SK-N-SH treated with all-trans-retinoic acid at 6 μM for 48 hours (cell line): ENCODE measurements around the gene LYPLA2.

Source experiments
- ATAC-seq: fragments of 200-7000 bp; cut with Tn5 transposase; 3 replicates; pipeline ENCODE4 v1.9.1; 2020; ENCODE audit warnings: mild to moderate bottlenecking, moderate library complexity
- ARNTL ChIP-seq: fragments of 450-650 bp; formaldehyde crosslinking; IDR thresholded peaks from 2 replicates; pipeline ENCODE4 v1.5.0; 2020; ENCODE audit warnings: low read depth, mild to moderate bottlenecking, moderate library complexity, borderline replicate concordance
- BACH2 ChIP-seq: fragments of 250-450 bp; sonication (Bioruptor Pico); IDR thresholded peaks from 2 replicates; pipeline ENCODE4 v1.9.0; 2021; ENCODE audit warnings: mild to moderate bottlenecking, borderline replicate concordance
- CSDC2 ChIP-seq: fragments of 250-450 bp; sonication (Bioruptor Pico); IDR thresholded peaks from 2 replicates; pipeline ENCODE4 v1.5.0; 2020; ENCODE audit warnings: mild to moderate bottlenecking, moderate library complexity
- ESRRG ChIP-seq: fragments of 250-450 bp; sonication (Bioruptor Pico); IDR thresholded peaks from 2 replicates; pipeline ENCODE4 v1.6.1; 2021; ENCODE audit warnings: mild to moderate bottlenecking
- GLIS3 ChIP-seq: fragments of 250-450 bp; sonication (Bioruptor Pico); IDR thresholded peaks from 2 replicates; pipeline ENCODE4 v1.5.0; 2020; ENCODE audit warnings: mild to moderate bottlenecking, moderate library complexity
- ISL1 ChIP-seq: fragments of 250-450 bp; sonication (Bioruptor Pico); IDR thresholded peaks from 2 replicates; pipeline ENCODE4 v2.1.2; 2022; ENCODE audit warnings: mild to moderate bottlenecking, moderate library complexity
- OSR1 ChIP-seq: fragments of 250-450 bp; sonication (Bioruptor Pico); IDR thresholded peaks from 2 replicates; pipeline ENCODE4 v1.8.0; 2022; ENCODE audit warnings: moderate library complexity, mild to moderate bottlenecking, inconsistent platforms
- RARB ChIP-seq: fragments of 250-450 bp; sonication (Bioruptor Pico); IDR thresholded peaks from 2 replicates; pipeline ENCODE4 v1.8.0; 2021; ENCODE audit warnings: mild to moderate bottlenecking, moderate library complexity
- SNAI2 ChIP-seq: fragments of 250-450 bp; sonication (Bioruptor Pico); IDR thresholded peaks from 2 replicates; pipeline ENCODE4 v1.5.0; 2020; ENCODE audit warnings: mild to moderate bottlenecking, moderate library complexity
- TCF4 ChIP-seq: fragments of 250-450 bp; sonication (Bioruptor Pico); IDR thresholded peaks from 2 replicates; pipeline ENCODE4 v1.8.0; 2021; ENCODE audit warnings: mild to moderate bottlenecking, moderate library complexity, borderline replicate concordance
- TOX ChIP-seq: fragments of 250-450 bp; sonication (Bioruptor Pico); IDR thresholded peaks from 2 replicates; pipeline ENCODE4 v1.8.0; 2021; ENCODE audit warnings: mild to moderate bottlenecking, moderate library complexity, borderline replicate concordance
- ZC3H10 ChIP-seq: fragments of 250-450 bp; sonication (Bioruptor Pico); IDR thresholded peaks from 2 replicates; pipeline ENCODE4 v1.5.1; 2021; ENCODE audit warnings: mild to moderate bottlenecking, moderate library complexity
- ZFP3 ChIP-seq: fragments of 250-450 bp; sonication (Bioruptor Pico); IDR thresholded peaks from 2 replicates; pipeline ENCODE4 v1.5.0; 2020; ENCODE audit warnings: mild to moderate bottlenecking, moderate library complexity
- ZFP30 ChIP-seq: fragments of 450-650 bp; formaldehyde crosslinking; IDR thresholded peaks from 2 replicates; pipeline ENCODE4 v1.5.0; 2022; ENCODE audit warnings: mild to moderate bottlenecking, moderate library complexity
- ZNF565 ChIP-seq: fragments of 450-650 bp; formaldehyde crosslinking; conservative IDR thresholded peaks from 2 replicates; pipeline ENCODE4 v1.5.0; 2020; ENCODE audit warnings: low read depth, mild to moderate bottlenecking, moderate library complexity
- ZNF8 ChIP-seq: fragments of 450-650 bp; formaldehyde crosslinking; IDR thresholded peaks from 2 replicates; pipeline ENCODE4 v1.5.0; 2020; ENCODE audit warnings: mild to moderate bottlenecking, moderate library complexity
- TF ChIP-seq, protein P1 (sequence below): fragments of 250-450 bp; sonication (Bioruptor Pico); IDR thresholded peaks from 2 replicates; pipeline ENCODE4 v1.8.0; 2021; ENCODE audit warnings: low read depth, mild to moderate bottlenecking, moderate library complexity, borderline replicate concordance
- TF ChIP-seq, protein P2 (sequence below): fragments of 250-450 bp; sonication (Bioruptor Pico); IDR thresholded peaks from 2 replicates; pipeline ENCODE4 v1.8.0; 2020; ENCODE audit warnings: mild to moderate bottlenecking, moderate library complexity, borderline replicate concordance
- TF ChIP-seq, protein P3 (sequence below): fragments of 250-450 bp; sonication (Bioruptor Pico); IDR thresholded peaks from 2 replicates; pipeline ENCODE4 v1.5.0; 2020; ENCODE audit warnings: mild to moderate bottlenecking, moderate library complexity
- TF ChIP-seq, protein P4 (sequence below): fragments of 250-450 bp; sonication (Bioruptor Pico); IDR thresholded peaks from 2 replicates; pipeline ENCODE4 v1.5.1; 2020; ENCODE audit warnings: low read depth, mild to moderate bottlenecking, moderate library complexity

LYPLA2 gene

DNA sequence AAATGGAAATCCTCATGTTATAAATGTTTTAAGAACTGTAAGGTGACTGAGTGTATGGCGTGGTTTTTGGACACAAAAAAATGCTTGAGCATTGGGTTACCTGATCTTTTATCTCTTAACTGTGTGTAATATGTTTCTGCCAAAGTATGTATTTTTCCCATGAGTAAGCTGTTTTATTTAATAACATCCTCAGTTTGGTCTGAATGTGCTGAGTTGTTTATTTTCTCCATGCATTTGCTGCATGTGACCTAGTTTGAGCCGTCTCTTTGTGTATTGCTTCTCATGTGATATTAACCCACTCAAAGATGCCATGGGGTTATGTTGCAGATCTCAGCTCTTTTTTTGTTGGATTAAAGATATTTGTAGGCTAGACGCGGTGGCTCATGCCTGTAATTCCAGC lies 6.1 kb upstream of the LYPLA2 start:
- no peak for TF ChIP-seq ESRRG (CRISPR knock-in tag)
- TF ChIP-seq, protein P1, sequence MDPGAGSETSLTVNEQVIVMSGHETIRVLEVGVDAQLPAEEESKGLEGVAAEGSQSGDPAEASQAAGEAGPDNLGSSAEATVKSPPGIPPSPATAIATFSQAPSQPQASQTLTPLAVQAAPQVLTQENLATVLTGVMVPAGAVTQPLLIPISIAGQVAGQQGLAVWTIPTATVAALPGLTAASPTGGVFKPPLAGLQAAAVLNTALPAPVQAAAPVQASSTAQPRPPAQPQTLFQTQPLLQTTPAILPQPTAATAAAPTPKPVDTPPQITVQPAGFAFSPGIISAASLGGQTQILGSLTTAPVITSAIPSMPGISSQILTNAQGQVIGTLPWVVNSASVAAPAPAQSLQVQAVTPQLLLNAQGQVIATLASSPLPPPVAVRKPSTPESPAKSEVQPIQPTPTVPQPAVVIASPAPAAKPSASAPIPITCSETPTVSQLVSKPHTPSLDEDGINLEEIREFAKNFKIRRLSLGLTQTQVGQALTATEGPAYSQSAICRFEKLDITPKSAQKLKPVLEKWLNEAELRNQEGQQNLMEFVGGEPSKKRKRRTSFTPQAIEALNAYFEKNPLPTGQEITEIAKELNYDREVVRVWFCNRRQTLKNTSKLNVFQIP (CRISPR knock-in tag), result no peak
- TF ChIP-seq ZNF565, result no peak
- TF ChIP-seq TCF4 (CRISPR knock-in tag), result no peak
- TF ChIP-seq SNAI2 (CRISPR knock-in tag), result no peak
- TF ChIP-seq, protein P2, sequence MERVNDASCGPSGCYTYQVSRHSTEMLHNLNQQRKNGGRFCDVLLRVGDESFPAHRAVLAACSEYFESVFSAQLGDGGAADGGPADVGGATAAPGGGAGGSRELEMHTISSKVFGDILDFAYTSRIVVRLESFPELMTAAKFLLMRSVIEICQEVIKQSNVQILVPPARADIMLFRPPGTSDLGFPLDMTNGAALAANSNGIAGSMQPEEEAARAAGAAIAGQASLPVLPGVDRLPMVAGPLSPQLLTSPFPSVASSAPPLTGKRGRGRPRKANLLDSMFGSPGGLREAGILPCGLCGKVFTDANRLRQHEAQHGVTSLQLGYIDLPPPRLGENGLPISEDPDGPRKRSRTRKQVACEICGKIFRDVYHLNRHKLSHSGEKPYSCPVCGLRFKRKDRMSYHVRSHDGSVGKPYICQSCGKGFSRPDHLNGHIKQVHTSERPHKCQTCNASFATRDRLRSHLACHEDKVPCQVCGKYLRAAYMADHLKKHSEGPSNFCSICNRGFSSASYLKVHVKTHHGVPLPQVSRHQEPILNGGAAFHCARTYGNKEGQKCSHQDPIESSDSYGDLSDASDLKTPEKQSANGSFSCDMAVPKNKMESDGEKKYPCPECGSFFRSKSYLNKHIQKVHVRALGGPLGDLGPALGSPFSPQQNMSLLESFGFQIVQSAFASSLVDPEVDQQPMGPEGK (CRISPR knock-in tag), result no peak
- TF ChIP-seq, protein P3, sequence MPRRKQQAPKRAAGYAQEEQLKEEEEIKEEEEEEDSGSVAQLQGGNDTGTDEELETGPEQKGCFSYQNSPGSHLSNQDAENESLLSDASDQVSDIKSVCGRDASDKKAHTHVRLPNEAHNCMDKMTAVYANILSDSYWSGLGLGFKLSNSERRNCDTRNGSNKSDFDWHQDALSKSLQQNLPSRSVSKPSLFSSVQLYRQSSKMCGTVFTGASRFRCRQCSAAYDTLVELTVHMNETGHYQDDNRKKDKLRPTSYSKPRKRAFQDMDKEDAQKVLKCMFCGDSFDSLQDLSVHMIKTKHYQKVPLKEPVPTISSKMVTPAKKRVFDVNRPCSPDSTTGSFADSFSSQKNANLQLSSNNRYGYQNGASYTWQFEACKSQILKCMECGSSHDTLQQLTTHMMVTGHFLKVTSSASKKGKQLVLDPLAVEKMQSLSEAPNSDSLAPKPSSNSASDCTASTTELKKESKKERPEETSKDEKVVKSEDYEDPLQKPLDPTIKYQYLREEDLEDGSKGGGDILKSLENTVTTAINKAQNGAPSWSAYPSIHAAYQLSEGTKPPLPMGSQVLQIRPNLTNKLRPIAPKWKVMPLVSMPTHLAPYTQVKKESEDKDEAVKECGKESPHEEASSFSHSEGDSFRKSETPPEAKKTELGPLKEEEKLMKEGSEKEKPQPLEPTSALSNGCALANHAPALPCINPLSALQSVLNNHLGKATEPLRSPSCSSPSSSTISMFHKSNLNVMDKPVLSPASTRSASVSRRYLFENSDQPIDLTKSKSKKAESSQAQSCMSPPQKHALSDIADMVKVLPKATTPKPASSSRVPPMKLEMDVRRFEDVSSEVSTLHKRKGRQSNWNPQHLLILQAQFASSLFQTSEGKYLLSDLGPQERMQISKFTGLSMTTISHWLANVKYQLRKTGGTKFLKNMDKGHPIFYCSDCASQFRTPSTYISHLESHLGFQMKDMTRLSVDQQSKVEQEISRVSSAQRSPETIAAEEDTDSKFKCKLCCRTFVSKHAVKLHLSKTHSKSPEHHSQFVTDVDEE (CRISPR knock-in tag), result no peak
- TF ChIP-seq TOX, result no peak
- TF ChIP-seq ZFP30 (CRISPR knock-in tag), result no peak
- TF ChIP-seq ZNF8, result no peak
- TF ChIP-seq CSDC2 (CRISPR knock-in tag), result no peak
- TF ChIP-seq RARB (CRISPR knock-in tag), result no peak
- no peak for TF ChIP-seq ISL1 (CRISPR knock-in tag)
- TF ChIP-seq, protein P4, sequence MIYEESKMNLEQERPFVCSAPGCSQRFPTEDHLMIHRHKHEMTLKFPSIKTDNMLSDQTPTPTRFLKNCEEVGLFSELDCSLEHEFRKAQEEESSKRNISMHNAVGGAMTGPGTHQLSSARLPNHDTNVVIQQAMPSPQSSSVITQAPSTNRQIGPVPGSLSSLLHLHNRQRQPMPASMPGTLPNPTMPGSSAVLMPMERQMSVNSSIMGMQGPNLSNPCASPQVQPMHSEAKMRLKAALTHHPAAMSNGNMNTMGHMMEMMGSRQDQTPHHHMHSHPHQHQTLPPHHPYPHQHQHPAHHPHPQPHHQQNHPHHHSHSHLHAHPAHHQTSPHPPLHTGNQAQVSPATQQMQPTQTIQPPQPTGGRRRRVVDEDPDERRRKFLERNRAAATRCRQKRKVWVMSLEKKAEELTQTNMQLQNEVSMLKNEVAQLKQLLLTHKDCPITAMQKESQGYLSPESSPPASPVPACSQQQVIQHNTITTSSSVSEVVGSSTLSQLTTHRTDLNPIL (CRISPR knock-in tag), result no peak
- no peak for TF ChIP-seq BACH2 (CRISPR knock-in tag)
- no peak for TF ChIP-seq ZFP3 (CRISPR knock-in tag)
- no peak for TF ChIP-seq OSR1 (CRISPR knock-in tag)
- TF ChIP-seq ARNTL (CRISPR knock-in tag), result no peak
- TF ChIP-seq GLIS3 (CRISPR knock-in tag), result no peak
- TF ChIP-seq ZC3H10 (CRISPR knock-in tag), result no peak
- TF ChIP-seq, all 23 proteins: peak for 0
- ATAC-seq, result no peak

DNA sequence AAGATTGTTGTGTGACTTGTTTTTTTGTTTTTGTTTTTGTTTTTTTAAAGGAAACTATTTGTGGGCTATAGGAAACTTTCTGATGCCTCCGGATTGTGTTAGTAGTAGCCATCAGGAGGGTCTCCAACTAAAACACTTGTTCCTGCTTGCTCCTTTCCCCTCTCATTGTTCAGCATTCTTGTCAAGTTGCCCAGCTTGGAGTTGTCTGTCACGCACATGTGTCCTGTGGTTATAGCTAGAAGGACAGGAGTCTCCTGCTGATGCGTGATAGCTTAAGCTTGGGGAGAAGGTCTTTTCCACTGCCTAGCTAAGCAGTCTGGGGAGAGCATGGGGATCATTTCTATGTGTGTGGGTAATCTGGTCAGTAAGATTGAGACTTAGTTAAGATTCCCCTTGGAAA lies 3.2 kb upstream of the LYPLA2 start:
- no peak for ATAC-seq
- TF ChIP-seq, protein P4 (CRISPR knock-in tag), result no peak
- no peak for TF ChIP-seq GLIS3 (CRISPR knock-in tag)

DNA sequence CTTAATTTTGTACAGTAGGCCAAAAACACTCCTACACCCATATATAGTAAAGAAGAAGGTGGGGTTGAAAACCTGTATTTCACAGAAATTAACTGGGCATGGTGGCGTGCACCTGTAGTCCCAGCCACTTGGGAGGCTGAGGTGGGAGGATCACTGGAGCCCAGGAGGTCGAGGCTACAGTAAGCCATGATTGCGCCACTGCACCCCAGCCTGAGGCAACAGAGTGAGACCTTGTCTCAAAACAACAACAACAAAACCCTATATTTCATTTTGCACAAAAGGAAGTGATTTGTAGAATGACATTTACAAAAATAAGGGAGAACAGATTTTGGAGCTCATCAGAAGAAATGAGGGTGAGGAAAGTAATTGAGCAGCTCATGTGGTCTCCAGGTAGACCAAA lies 2.2 kb upstream of the LYPLA2 start:
- ATAC-seq, result no peak

More for the DNA sequence above, 2.2 kb upstream of the LYPLA2 start:
- TF ChIP-seq ARNTL (CRISPR knock-in tag) (no peak), ZFP3 (CRISPR knock-in tag) (no peak), TOX (no peak), ZNF565 (no peak), RARB (CRISPR knock-in tag) (no peak), ZFP30 (CRISPR knock-in tag) (no peak)
- TF ChIP-seq, protein P3 (CRISPR knock-in tag), result no peak
- TF ChIP-seq, all 23 proteins: peak for 0
